A673 (cell line): ENCODE measurements around the gene TAP2. TPM values are rescaled to one million over a fixed set of nuclear protein-coding genes. Genes with fewer than 3 reads are reported as not detected.
"Not testable (repeated sequence)": the region's sequence is repeated elsewhere in the genome, so short reads cannot be mapped to it uniquely, and the experiment has no call there.

Experiments used
- BruUV-seq: library from RNA; stranded (reverse); fragments of 400-500 nt; replicated peaks from 2 replicates; lab custom pipeline; 2021; lab: Mats Ljungman, UMichigan
- CTCF ChIA-PET: fragments of 300-600 bp; sonication (Branson Sonifier 250); formaldehyde crosslinking; loops from one replicate; lab custom pipeline; 2022; ENCODE audit warnings: antibody characterized with exemption; lab: Charles Lee
- POLR2A ChIA-PET: fragments of 300-600 bp; sonication (Branson Sonifier 250); formaldehyde crosslinking; loops from one replicate; lab custom pipeline; 2022; ENCODE audit warnings: antibody characterized with exemption; ENCODE audit not compliant: low non-redundant PET; lab: Charles Lee
- DNase-seq: peaks from one replicate; pipeline ENCODE4 v3.0.0-alpha.2; 2015; ENCODE audit warnings: low spot score
- H3K27ac ChIP-seq: fragments of 200-600 bp; sonication (generic); 2 replicates; pipeline ENCODE4 v1.5.1; 2016; ENCODE audit warnings: mixed run types, low read depth, mild to moderate bottlenecking, mixed read lengths, antibody characterized with exemption, low read length; ENCODE audit not compliant: poor library complexity, severe bottlenecking
- H3K27me3 ChIP-seq: fragments of 200-600 bp; sonication (generic); replicated peaks from 2 replicates; pipeline ENCODE4 v1.6.1; 2017; ENCODE audit warnings: mixed run types, low read depth, mild to moderate bottlenecking, mixed read lengths, antibody characterized with exemption, low read length; ENCODE audit not compliant: insufficient read depth, poor library complexity
- H3K36me3 ChIP-seq: fragments of 200-600 bp; sonication (generic); 2 replicates; pipeline ENCODE4 v1.6.1; 2016; ENCODE audit warnings: mixed run types, mild to moderate bottlenecking, mixed read lengths, antibody characterized with exemption, low read length; ENCODE audit not compliant: insufficient read depth, poor library complexity, severe bottlenecking
- H3K4me1 ChIP-seq: fragments of 200-600 bp; sonication (generic); 2 replicates; pipeline ENCODE4 v1.6.1; 2017; ENCODE audit warnings: mixed run types, mild to moderate bottlenecking, mixed read lengths, antibody characterized with exemption, low read length; ENCODE audit not compliant: insufficient read depth, poor library complexity, severe bottlenecking
- H3K4me3 ChIP-seq: fragments of 200-600 bp; sonication (generic); 2 replicates; pipeline ENCODE4 v1.5.1; 2016; ENCODE audit warnings: low read depth, mixed run types, mild to moderate bottlenecking, mixed read lengths, low read length; ENCODE audit not compliant: poor library complexity, severe bottlenecking
- H3K9me3 ChIP-seq: fragments of 200-600 bp; sonication (generic); 2 replicates; pipeline ENCODE4 v1.6.1; 2016; ENCODE audit warnings: mixed run types, low read depth, mild to moderate bottlenecking, mixed read lengths, antibody characterized with exemption, low read length; ENCODE audit not compliant: poor library complexity, severe bottlenecking
- EZH2 ChIP-seq: fragments of 200-600 bp; sonication (generic); IDR thresholded peaks from 2 replicates; pipeline ENCODE4 v1.6.1; 2017; ENCODE audit warnings: borderline replicate concordance, low read depth, mild to moderate bottlenecking, mixed read lengths, antibody characterized with exemption, low read length; ENCODE audit not compliant: poor library complexity, severe bottlenecking
- intact Hi-C: fragments of 100-400 bp; cut with micrococcal nuclease; formaldehyde crosslinking; loops from one replicate; pipeline ENCODE4 v1.10.0; 2022; ENCODE audit not compliant: unreplicated experiment
- total RNA-seq: library from RNA; stranded (reverse); gene quantifications from 2 replicates; pipeline ENCODE4 v1.2.3, GENCODE V29; 2021
- TF ChIP-seq, protein P1 (sequence below): fragments of 300-800, 200-600 bp; sonication (generic); conservative IDR thresholded peaks from 2 replicates; pipeline ENCODE4 v1.5.1; 2017; ENCODE audit warnings: low read depth, mild to moderate bottlenecking, antibody characterized with exemption, low read length, moderate library complexity, mixed read lengths

TAP2 gene
- total RNA-seq, 1 experiment from 2014 or later = 46.5 TPM

DNA sequence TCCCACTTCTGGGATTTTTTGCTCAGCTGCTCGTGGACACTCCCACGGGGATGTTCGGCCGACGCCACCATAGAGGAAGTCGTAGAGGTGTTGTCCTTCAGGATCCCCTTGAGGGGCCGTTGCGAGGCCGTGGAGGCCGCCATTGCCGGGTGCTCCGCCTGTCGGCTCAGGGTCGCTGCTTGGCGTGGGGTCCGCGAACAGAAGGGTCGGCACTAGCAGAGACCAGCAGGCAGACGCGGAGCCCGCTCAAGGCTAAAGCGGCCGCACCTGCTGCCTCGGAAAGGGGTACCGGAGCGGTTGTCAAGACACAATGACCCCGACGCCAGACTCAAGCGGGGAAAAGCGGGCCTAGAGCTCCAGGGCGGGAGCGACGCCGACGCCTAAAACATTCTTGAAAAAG lies 41.2 kb upstream of the TAP2 start:
- CTCF ChIA-PET = no interaction called here
- no peak for DNase-seq
- intact Hi-C loops = no loop called here
- no TSS peak for BruUV-seq
- TF ChIP-seq EZH2 = no peak
- TF ChIP-seq, protein P1, sequence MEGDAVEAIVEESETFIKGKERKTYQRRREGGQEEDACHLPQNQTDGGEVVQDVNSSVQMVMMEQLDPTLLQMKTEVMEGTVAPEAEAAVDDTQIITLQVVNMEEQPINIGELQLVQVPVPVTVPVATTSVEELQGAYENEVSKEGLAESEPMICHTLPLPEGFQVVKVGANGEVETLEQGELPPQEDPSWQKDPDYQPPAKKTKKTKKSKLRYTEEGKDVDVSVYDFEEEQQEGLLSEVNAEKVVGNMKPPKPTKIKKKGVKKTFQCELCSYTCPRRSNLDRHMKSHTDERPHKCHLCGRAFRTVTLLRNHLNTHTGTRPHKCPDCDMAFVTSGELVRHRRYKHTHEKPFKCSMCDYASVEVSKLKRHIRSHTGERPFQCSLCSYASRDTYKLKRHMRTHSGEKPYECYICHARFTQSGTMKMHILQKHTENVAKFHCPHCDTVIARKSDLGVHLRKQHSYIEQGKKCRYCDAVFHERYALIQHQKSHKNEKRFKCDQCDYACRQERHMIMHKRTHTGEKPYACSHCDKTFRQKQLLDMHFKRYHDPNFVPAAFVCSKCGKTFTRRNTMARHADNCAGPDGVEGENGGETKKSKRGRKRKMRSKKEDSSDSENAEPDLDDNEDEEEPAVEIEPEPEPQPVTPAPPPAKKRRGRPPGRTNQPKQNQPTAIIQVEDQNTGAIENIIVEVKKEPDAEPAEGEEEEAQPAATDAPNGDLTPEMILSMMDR = no peak
- Histone ChIP-seq H3K4me3 (no peak overlapping the region), H3K36me3 (no peaks in the 10 kb centered on the region), H3K9me3 (no peaks in the 10 kb centered on the region), H3K27me3 (peaks cover 25% of the 10 kb centered on the region), H3K4me1 (peaks cover 5% of the 10 kb centered on the region), H3K27ac (no peak overlapping the region)
- POLR2A ChIA-PET = interaction anchor here (0.6 kb wide), 1 partner anchor 100 kb away, joined by 3 read pairs; no protein-coding TSS in a partner anchor

DNA sequence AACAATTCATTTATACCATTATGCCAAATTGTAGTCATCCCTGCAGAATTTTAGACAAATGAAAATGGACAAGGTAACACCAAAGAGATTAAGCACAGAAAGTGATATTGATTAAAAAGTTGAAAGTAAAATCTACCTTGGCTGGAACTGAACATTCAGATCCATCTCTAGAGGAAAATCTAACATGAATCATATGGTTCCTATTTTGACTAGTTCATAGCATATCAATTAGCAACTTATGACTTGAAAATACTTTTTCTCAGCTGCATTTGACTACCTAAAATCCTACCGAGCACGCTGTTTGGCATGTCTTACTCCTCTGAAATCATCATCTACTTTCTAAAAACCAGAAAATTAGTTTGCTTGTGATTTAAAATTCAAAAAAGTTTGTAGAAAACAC lies 38.1 kb upstream of the TAP2 start:
- peaks cover 35% of the 10 kb centered on the region for H3K27me3 ChIP-seq
- no peak overlapping the region for H3K4me3 ChIP-seq
- ChIA-PET POLR2A (no interaction called here), CTCF (no interaction called here)
- no TSS peak for BruUV-seq
- no peak overlapping the region for H3K27ac ChIP-seq
- intact Hi-C loops = no loop called here
- TF ChIP-seq EZH2 = no peak
- TF ChIP-seq, protein P1 = no peak
- no peaks in the 10 kb centered on the region for H3K4me1 ChIP-seq
- DNase-seq = no peak
- no peaks in the 10 kb centered on the region for H3K36me3 ChIP-seq
- no peaks in the 10 kb centered on the region for H3K9me3 ChIP-seq

DNA sequence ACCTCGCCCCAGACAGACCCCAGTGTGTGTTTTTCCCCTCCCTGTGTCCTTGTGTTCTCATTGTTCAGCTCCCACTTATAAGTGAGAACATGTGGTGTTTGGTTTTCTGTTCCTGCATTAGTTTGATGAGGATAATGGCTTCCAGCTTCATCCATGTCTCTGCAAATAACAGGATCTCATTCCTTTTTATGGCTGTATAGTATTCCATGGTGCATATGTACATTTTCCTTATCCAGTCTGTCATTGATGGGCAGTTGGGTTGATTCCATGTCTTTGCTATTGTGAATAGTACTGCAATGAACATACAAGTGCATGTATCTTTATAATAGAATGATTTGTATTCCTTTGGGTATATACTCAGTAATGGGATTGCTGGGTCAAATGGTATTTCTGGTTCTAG lies 35.4 kb upstream of the TAP2 start:
- BruUV-seq, POLR2A ChIA-PET, H3K4me1 ChIP-seq, intact Hi-C loops, H3K36me3 ChIP-seq, H3K4me3 ChIP-seq, DNase-seq, H3K27ac ChIP-seq, H3K9me3 ChIP-seq: not testable (repeated sequence)
- H3K27me3 ChIP-seq = peaks cover 57% of the 10 kb centered on the region
- CTCF ChIA-PET = interaction anchor here (1.9 kb wide), 1 partner anchor 12 kb away, joined by 4 read pairs; no protein-coding TSS in a partner anchor

DNA sequence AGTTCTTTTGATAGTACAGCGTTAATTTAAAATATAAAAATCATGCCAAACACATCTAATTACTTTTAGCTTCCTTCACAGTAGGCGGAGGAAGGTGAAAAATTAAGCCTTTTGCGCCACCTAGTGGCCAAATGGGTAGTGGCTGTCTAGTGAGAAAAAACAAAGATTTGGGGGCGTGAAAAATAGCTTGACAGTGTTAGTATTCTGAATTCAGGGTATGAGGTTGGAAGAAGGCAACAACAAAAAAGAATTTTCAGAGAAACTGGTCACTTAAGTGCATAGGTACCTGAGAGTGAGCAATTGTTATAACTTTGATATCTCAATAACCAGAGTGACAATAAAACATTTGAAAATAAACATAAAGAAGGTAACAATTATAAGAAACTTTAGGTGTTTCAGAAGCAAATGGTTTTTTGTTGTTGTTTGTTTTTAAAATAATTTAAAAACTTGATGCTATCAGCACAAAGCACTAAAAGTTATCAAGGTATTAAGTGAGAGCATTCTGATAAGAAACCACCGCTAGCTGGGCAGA lies 29.8 kb upstream of the TAP2 start:
- peaks cover 50% of the 10 kb centered on the region for H3K27me3 ChIP-seq
- H3K4me3 ChIP-seq = no peak overlapping the region
- intact Hi-C loops = loop anchor here (1.0 to 10.0 kb wide), 3 partner anchors 30 to 454 kb away; partner anchors contain the start of gene TAP2
- CTCF ChIA-PET = interaction anchor here (0.6 to 3.4 kb wide), 13 partner anchors 10 to 453 kb away, joined by 3 to 48 read pairs (median 6); partner anchors contain the start of genes HLA-DMB, PSMB9 and TAP2
- no peak for TF ChIP-seq EZH2
- TF ChIP-seq, protein P1 = peak; percentile 91
- H3K9me3 ChIP-seq = no peaks in the 10 kb centered on the region
- POLR2A ChIA-PET = interaction anchor here (1.0 kb wide), 1 partner anchor 110 kb away, joined by 4 read pairs; no protein-coding TSS in a partner anchor
- no peak overlapping the region for H3K27ac ChIP-seq
- no TSS peak for BruUV-seq
- DNase-seq = peak; percentile 84
- H3K36me3 ChIP-seq = no peaks in the 10 kb centered on the region
- no peaks in the 10 kb centered on the region for H3K4me1 ChIP-seq
